ENCODE measurements around the gene MYO1B.

Gene MYO1B

DNA sequence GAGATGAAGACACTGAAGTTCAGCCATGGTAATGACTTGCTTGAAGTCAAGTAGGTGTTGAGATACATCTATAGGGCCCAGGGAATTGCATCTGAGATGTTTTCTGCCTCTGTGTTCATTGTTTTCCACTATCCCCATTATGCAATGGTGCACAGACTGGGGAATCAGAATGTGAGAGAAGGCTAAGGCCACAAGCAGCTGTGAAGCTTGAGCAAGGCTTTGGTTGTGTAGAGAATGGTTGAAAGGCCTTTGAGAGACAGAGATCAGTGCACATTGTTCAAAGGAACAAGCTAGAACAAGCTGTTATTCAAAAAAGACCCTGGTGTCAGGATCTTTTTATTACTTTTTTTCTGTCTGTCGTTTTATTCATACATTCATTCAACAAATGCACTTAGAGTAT, 82.3 kb downstream of the MYO1B start:
- DNase-seq, result no peak

- DNase-seq, result no peak
Observed at GRCh38 chr2:191328150-191328809, 83.1 kb downstream of the MYO1B start.

- no peak for DNase-seq
Observed at GRCh38 chr2:191329841-191330240, 84.6 kb downstream of the MYO1B start.

DNA sequence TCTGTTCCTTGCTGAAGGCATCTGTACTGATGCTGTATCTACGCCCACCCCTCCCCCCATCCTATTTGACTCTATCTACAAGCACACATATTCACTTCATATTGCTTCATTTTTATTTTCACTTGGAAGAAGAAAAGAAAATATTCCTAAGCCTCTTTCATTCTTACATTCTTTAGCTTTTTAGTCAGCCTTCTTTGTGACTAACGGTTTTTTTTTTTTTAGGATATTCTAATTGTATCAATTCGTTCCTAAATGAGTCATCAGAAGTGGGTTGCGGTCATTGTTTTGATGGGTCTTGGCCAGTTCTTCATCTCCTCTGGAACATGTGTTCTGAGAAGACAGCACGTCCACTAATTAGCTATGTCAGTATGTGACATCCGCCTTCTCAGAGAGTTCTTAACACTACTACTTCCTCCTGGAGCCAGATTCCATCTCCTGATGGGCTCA, 88.7 kb downstream of the MYO1B start:
- no peak for DNase-seq

DNA sequence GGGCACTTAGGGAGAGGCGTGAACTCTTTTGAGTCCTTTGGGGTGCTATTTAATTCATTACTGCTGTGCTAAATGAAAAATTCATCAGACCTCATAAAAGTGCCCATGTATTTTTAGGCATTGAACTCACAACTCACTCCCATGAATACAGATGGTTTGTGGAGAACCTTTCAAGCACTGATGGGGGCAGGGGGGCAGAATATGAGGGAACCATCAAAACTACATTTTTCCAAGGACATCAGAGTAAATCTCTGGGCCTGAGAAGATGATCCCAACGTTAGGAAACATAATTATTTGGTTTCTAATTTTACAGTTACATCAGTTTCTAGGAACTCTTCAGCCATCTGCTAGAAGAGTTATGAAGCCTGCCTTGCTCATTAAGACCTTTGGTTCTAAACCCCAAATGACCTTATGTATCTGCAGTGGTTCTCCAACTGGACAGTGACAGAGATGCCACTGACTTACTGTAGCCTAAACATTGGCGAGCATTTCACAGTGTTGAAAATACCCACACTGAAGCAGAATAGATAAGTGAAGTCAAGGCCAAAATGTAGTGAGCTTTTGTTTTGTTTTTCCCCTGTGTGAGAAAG, 90.8 kb downstream of the MYO1B start:
- no peak for DNase-seq

GRCh38 chr2:191341436-191341835, 96.2 kb downstream of the MYO1B start:
- no peak for DNase-seq

DNA sequence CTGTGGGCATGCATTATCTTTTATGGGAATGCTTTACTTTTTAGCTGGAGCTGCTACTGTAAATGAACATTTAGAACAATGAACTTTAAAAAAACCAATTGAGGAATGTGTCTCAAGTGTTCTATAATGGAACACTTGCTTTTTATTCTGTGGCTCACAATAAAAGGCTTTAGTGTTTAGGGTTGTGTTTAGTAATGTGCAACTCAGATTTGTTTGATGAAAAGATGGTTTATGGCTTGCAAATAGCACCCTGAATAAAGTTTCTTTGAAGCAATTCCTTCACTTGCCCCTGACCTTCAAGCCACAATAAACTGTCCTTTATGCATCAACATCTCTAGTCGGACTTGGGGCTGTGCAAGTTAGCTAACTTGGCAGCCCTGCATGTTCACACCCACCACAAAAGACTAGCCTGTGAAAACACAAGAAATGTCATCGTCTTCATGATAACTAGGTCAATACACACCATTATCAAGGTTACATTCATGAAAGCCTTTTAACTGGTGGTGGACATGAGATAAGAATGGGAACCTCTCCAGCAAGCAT, 98.7 kb downstream of the MYO1B start:
- no peak for DNase-seq

DNA sequence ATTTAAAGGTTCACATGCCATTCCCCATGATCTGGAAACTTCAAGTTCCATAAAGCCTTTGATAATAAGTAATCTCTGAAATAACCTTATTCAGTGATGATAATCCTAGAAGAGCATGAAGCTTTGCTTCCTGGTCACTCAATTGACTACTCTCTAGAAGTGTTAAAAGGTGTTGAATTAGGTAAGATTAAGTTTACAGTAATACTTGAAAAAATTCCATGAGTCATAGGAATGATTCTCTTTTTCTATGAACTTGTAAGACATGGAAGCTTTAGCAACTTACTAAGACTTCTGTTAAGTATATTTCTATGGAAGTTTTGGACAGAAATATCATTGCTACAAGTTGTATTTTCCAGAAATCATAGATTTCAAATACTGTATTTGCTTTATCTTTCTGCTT, 100.6 kb downstream of the MYO1B start:
- peak; percentile 28 for DNase-seq

- DNase-seq, result no peak
Observed at GRCh38 chr2:191347154-191347553, 102.0 kb downstream of the MYO1B start.

DNA sequence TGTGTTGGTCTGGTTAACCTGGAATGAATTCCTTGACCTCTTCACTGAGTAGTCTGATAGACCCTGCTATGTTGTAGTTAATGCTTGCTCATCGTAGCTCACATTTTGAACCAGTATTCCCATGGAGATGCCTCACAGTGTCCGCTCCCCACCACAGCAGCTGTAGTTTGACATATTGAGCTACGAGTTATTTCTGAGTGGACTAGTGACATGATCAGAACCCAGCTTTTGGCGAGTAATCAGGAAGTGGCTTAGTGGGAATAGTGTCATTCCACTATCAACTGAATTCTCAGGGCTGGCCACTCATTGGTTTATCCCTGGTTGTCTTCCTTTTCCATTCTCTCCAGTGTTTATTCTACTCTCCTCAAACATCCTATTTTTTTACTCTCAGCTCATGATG, 102.7 kb downstream of the MYO1B start:
- no peak for DNase-seq

GRCh38 chr2:191349990-191350389, 104.8 kb downstream of the MYO1B start:
- DNase-seq, result no peak

DNA sequence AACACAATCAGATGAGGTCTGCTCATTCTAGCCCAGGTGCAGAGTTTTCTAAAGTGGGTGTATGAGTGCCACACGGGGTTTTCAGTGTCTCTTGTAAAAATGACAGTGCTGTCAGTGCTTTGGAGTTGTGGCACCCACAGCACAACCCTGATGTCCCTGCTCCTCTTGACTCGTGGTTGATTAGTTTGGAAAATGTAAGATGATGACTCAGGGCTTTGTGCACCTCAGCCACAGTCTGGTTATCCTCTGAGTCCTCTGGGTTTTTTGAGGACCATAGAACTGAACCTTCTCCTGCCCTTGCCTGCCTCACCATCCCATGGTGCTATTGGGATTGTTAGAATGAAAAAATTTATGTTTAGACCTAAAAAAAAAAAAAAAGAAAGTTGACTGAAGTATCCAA, 105.6 kb downstream of the MYO1B start:
- no peak for DNase-seq

- DNase-seq, result no peak
Observed at GRCh38 chr2:191351298-191351697, 106.1 kb downstream of the MYO1B start.

DNA sequence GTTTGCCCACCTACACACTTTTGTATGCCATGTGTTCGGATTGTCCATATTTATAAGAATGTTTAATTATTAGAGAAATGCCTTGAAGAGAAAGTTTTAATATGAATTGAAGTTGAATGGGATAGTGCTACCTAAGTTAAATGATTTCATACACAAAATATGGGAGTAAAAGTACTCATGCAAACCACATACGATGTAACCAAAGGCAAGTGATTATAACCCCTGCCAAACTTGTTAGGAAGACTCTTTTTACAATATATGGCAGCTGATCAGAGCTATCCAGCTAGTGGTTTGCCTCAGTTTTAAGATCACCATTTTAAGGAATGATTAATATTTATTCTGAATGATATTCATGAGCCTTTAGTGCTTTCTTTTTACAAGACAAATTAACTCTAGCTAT, 106.7 kb downstream of the MYO1B start:
- no peak for DNase-seq

DNA sequence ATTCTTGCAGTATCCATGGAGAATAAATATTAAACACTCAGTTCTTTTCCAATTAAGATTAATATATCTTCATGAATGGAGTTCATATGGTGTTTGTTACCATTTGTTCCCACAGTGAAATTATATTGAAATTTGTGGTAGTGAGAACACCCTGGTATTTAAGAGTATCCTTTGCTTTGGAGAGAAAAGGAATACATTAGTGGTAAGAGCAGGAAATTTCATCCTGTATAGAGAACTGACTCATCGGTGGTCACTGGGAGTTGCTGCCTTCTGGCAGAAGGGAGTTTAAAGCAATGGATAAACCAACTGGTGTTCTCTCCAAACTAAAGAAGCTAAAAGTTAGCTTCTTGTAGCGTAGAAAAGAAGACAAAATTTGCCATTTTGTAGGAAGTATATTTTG, 107.3 kb downstream of the MYO1B start:
- peak; percentile 11 for DNase-seq

- DNase-seq, result no peak
Observed at GRCh38 chr2:191355170-191355758, 110.1 kb downstream of the MYO1B start.

- DNase-seq, result no peak
Observed at GRCh38 chr2:191357678-191358077, 112.5 kb downstream of the MYO1B start.

GRCh38 chr2:191358325-191359025, 113.3 kb downstream of the MYO1B start:
- no peak for DNase-seq

- no peak for DNase-seq
Observed at GRCh38 chr2:191359133-191359532, 113.9 kb downstream of the MYO1B start.

DNA sequence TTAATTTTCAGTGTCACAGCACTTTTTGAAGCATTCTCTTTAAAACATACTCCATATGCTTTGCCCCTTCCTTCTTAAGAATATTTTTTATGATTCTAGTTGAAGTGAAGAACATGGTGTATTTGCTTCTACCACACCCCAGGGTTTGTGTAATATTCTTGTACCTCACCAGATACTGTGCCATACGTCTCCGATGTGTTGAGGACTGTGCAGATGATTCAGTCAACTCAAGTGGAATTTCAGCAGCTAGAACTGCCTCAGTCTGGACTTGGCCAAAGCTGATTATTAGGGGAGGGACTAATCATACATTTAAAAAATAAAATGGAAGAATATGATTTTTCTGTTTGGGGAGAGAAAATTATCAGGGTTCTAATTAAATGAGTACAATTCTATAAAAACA, 115.7 kb downstream of the MYO1B start:
- no peak for DNase-seq

DNA sequence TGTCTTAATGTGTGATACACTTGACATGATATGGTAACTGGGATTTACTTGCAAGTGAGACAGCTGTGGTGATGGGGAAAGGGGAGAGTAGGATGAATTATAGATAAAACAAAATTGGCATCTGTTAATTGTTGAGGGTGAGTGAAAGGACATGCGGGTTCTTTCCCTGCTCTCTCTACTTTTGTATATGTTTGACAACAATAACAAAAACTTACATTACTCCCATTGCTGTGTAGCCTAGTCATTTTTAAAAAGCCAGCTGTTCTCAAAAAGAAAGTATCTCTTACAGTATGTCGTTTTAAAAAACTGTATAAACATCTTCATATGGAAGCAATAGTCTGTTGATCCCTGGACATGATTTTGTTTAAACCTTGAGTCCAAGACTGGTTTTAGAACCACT, 117.6 kb downstream of the MYO1B start:
- no peak for DNase-seq

GRCh38 chr2:191363267-191363666, 118.1 kb downstream of the MYO1B start:
- DNase-seq, result no peak

DNA sequence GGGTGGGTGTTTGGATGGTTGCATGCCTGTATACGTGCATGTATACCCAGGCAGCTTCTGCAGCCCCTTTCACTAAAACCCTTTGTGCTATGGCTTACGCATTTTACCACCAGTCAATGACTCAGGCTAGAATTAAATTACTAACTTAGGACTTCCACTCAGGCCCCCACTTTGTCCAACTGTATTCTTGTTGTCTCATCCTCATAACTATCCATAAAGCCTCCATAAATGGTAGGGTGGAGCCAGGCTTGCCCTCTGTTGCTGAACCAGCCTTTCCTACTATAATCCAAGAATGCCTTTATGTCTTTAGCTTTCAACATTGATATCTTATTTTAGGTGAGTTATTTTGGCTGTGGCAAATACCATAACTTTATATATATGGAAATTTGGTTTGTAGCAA, 119.9 kb downstream of the MYO1B start:
- DNase-seq, result no peak

DNA sequence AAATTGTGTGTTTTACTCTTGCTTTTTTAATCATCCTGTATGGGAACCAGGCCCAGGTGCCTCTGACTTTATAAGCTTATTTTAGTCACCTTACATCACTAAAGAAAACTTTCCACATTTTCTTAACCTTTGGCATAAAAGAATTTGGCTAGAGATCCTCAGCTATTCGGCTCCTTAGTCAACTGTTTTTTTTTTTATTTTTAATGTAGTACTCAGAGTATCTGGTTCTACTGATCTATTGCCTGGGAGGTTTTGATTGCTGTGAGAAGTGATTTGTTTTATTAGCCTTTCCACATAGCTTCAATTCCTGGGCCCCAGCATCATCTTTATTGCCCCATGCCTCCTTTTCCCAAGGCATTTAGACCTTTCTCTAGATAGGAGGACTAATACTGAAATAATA, 121.0 kb downstream of the MYO1B start:
- no peak for DNase-seq
